ENCODE measurements around the gene MAPK8IP2. TPM values are rescaled to one million over a fixed set of nuclear protein-coding genes. Genes with fewer than 3 reads are reported as not detected.
"Not testable (repeated sequence)": the region's sequence is repeated elsewhere in the genome, so short reads cannot be mapped to it uniquely, and the experiment has no call there.

Gene MAPK8IP2
- total and polyA plus RNA-seq, 12 donors = 3.9 to 30.1 (median 16.7) TPM

DNA sequence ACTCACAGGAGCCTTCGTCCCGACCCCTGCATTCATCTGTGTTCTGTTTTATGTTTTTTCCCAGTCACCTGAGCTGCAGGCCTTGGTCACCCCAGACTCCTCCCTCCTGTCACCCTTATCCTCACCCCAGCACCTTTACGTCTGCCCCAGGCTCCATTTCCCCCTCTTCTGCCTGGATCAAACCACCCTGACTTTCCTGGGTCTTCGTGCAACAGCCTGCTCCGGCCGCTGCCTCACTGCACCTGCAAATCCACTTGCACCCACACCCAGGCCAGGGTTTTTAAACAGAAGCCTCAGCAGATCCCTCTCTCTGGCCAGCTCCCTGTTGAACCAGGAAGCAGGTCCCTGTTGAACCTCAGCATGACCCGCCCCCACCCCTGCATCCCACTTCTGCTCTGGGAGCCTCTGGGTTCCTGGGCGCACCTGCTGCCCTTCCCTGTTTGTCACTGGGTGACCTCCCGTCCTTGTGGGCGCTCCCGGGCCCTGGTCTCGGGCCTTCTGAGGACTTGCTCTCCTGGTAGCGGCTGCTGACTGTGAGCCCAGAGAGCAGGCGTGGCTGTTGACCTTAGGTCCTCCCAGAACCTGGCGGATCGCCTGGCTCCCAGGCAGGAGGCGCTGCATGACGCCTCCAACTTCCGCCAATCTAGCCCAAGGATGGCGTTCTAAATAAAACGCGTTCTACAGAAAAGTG lies 12.8 kb downstream of the MAPK8IP2 start:
- H3K27me3 ChIP-seq = no peaks in the 10 kb centered on the region
- WGBS, 4 donors = 55 to 74% (median 64%) methylated on average over 15 to 22 of the region's 22 CpGs

DNA sequence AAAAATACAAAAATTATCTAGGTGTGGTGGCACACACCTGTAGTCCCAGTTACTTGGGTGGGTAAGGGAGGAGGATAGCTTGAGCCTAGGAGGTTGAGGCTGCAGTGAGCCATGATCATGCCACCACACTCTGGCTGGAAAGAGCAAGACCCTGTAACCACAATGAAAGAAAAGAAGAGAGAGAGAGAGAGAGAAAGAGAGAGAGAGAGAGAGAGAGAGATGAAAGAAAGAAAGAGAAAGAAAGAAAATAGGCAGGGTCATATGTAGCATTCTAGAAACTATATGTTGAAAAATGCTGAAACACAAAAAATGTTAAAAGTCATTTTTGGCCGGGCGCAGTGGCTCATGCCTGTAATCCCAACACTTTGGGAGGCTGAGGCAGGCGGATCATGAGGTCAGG lies 13.7 kb downstream of the MAPK8IP2 start:
- H3K4me3 ChIP-seq; H3K27ac ChIP-seq; DNase-seq; H3K36me3 ChIP-seq (replicated peaks in 1 of 2); H3K27me3 ChIP-seq; H3K4me1 ChIP-seq (replicated peaks in 1 of 2); H3K9me3 ChIP-seq (replicated peaks in 1 of 3): not testable (repeated sequence)
- 61 to 86% (median 72%) methylated on average over 3 of the region's 3 CpGs for WGBS, 4 donors
- intact Hi-C loops (cut with DNase I) = loop anchor here in 1 of 2 donors (10.0 kb wide), 1 partner anchor 359 kb away; the partner anchor contains the start of gene HDAC10

More for the DNA sequence above, 12.8 kb downstream of the MAPK8IP2 start:
- Histone ChIP-seq H3K27ac (peak overlapping the region in 1 of 5 donors; percentile 11), H3K4me1 (replicated peaks in 1 of 2) (no peaks in the 10 kb centered on the region), H3K36me3 (replicated peaks in 1 of 2) (no peaks in the 10 kb centered on the region), H3K4me3 (no peak overlapping the region), H3K9me3 (replicated peaks in 1 of 3) (no peaks in the 10 kb centered on the region)
- intact Hi-C loops (cut with DNase I) = loop anchor here in 1 of 2 donors (10.0 kb wide), 1 partner anchor 359 kb away; the partner anchor contains the start of gene HDAC10
- DNase-seq = peak; percentile 62 to 92 (median 83)
- TF ChIP-seq POLR2A (IDR thresholded peaks at IDR 0.05) = peak in 1 of 2 donors; percentile 17
- TF ChIP-seq, protein P1, sequence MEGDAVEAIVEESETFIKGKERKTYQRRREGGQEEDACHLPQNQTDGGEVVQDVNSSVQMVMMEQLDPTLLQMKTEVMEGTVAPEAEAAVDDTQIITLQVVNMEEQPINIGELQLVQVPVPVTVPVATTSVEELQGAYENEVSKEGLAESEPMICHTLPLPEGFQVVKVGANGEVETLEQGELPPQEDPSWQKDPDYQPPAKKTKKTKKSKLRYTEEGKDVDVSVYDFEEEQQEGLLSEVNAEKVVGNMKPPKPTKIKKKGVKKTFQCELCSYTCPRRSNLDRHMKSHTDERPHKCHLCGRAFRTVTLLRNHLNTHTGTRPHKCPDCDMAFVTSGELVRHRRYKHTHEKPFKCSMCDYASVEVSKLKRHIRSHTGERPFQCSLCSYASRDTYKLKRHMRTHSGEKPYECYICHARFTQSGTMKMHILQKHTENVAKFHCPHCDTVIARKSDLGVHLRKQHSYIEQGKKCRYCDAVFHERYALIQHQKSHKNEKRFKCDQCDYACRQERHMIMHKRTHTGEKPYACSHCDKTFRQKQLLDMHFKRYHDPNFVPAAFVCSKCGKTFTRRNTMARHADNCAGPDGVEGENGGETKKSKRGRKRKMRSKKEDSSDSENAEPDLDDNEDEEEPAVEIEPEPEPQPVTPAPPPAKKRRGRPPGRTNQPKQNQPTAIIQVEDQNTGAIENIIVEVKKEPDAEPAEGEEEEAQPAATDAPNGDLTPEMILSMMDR (IDR thresholded peaks at IDR 0.05) = no peak

DNA sequence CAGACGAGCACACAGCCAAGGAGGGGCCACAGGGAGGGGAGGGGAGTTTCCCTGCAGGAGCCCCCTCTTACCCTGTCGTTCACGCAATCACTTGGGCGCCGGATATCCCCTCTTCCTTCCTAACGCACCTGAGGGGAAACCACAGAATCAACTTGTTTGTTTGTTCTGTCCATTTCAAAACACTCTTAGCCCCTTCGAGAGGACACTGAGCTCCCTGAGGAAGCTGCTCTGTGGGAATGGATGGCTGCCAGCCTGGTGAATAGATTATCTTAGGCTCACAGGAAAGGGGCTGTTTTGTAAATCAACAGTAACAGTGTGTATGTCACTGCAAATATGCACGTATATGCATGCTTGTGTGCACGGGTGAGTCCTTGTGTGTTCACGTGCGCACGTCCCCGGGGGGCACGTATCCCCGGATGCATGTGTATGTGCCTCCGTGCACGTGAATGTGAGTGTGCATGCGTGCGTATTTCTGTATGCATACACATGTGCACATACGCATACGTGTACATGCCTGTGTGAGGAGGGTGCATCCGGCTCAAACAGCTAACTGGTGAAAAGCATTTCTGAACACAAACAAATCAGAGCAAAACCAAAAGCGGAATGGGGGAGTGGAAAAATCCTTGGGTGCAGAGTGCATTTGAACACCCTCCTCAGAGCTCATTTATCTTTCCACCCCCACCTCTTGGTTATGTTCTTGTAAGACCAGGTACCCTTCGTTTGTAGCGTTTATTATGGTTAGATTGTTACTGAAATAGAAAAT lies 20.2 kb downstream of the MAPK8IP2 start:
- TF ChIP-seq, protein P1 (IDR thresholded peaks at IDR 0.05) = peak in 4 of 6 experiments; percentile 24 to 80 (median 70)
- no peak for TF ChIP-seq POLR2A (IDR thresholded peaks at IDR 0.05)
- WGBS, 4 donors = 17 to 22% (median 18%) methylated on average over 23 to 25 of the region's 25 CpGs
- Histone ChIP-seq H3K27me3 (no peaks in the 10 kb centered on the region), H3K4me1 (replicated peaks in 1 of 2) (peaks cover 0 to 16% of the 10 kb centered on the region in 2 donors), H3K9me3 (replicated peaks in 1 of 3) (no peaks in the 10 kb centered on the region), H3K4me3 (peak overlapping the region in 1 of 4 donors; percentile 42), H3K27ac (peak overlapping the region in 1 of 5 donors; percentile 20), H3K36me3 (replicated peaks in 1 of 2) (no peaks in the 10 kb centered on the region)
- intact Hi-C loops (cut with DNase I) = no loop called here
- peak in 6 of 7 donors; percentile 55 to 87 (median 80) for DNase-seq

DNA sequence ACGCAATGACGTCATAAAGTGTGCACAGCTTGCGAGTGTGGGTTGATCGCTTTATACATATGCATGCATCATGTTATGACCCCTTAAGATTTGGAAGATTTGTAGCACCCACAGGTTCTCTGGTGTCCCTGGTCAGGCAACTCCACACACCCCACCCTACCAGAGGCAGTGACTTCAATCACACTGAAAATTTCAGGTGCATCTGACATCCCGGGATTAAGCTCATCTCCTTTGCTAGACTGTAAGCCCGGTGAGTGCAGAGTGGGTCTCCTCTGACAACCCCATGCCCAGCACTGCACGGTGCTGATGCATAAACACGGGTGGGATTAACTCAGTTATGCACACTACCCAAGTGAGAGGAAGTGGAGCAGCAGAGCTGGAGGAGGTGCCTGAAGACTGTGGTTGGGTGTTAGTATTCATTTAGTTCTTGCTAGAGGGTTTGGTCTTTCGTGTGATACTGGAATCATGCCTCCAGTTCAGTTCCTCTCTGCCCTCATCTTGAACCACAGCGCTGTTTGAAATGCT lies 20.8 kb downstream of the MAPK8IP2 start:
- Histone ChIP-seq H3K36me3 (replicated peaks in 1 of 2) (no peaks in the 10 kb centered on the region), H3K4me3 (no peak overlapping the region), H3K4me1 (replicated peaks in 1 of 2) (peaks cover 0 to 16% of the 10 kb centered on the region in 2 donors), H3K27me3 (no peaks in the 10 kb centered on the region), H3K27ac (no peak overlapping the region), H3K9me3 (replicated peaks in 1 of 3) (no peaks in the 10 kb centered on the region)
- TF ChIP-seq, protein P1 (IDR thresholded peaks at IDR 0.05) = no peak
- TF ChIP-seq POLR2A (IDR thresholded peaks at IDR 0.05) = no peak
- WGBS, 4 donors = 25 to 40% (median 31%) methylated on average over 10 of the region's 10 CpGs
- intact Hi-C loops (cut with DNase I) = no loop called here
- no peak for DNase-seq

All from adrenal gland (tissue), 12 donors.